Activated T-helper 9 cell treated with anti-CD3 and anti-CD28 coated beads, Interleukin-2, amount 50 U/mL, for 16 hours (primary cell): Measurements from ENCODE around the gene FXR2.

ENCODE experiments used
- DNase-seq: peaks from one replicate; pipeline ENCODE4 v3.0.0-alpha.2; 2020; ENCODE audit warnings: low read depth

FXR2 gene

GRCh38 chr17:7548585-7549400, 65.9 kb downstream of the FXR2 start, which contains the start of gene TNFSF12:
TNFSF12 (plus strand) TSS chr17:7549058; CDS start chr17:7549154, 96 bp downstream.
- peak; percentile 46 for DNase-seq

GRCh38 chr17:7544911-7545310, 69.8 kb downstream of the FXR2 start:
- no peak for DNase-seq
